SK-N-SH (cell line): ENCODE measurements around the gene ARHGEF1. TPM values are rescaled to one million over a fixed set of nuclear protein-coding genes. Genes with fewer than 3 reads are reported as not detected.

Source experiments
- CTCF ChIA-PET: fragments of 300-600, 350-600 bp; formaldehyde crosslinking; extraction: SDS; loops from one replicate; lab custom pipeline; 2021; lab: Yijun Ruan, JAX
- POLR2A ChIA-PET: fragments of 350-600 bp; sonication (Branson Sonifier 250); formaldehyde crosslinking; extraction: SDS; loops from one replicate; lab custom pipeline; 2020; ENCODE audit warnings: antibody characterized with exemption, inconsistent platforms; lab: Yijun Ruan, JAX
- DNase-seq: peaks from one replicate; pipeline ENCODE4 v3.0.0; 2012
- H2AFZ ChIP-seq: fragments of 200-600 bp; sonication (generic); 2 replicates; pipeline ENCODE4 v1.8.1; 2016; ENCODE audit warnings: antibody characterized with exemption, mild to moderate bottlenecking, low read depth
- H3F3A ChIP-seq: fragments of 200-600 bp; sonication (generic); replicated peaks from 2 replicates; pipeline ENCODE3; 2016; ENCODE audit warnings: antibody characterized with exemption, mild to moderate bottlenecking; ENCODE audit not compliant: insufficient read depth
- H3K27ac ChIP-seq, 2 experiments: fragments of 200-500 bp in 1 of 2; fragments of 200-600 bp in 1 of 2; sonication (Bioruptor generic) in 1 of 2; sonication (generic), shearing (Covaris generic) in 1 of 2; 2 replicates each; pipeline versions ENCODE4 v1.5.1 to v1.6.1; 2014 to 2016; ENCODE audit warnings: low read depth in 2 of 2, inconsistent platforms in 1 of 2, low read length in 1 of 2, mild to moderate bottlenecking in 1 of 2, mixed read lengths in 1 of 2
- H3K27me3 ChIP-seq: fragments of 200-600 bp; sonication (generic), shearing (Covaris generic); 2 replicates; pipeline ENCODE4 v1.6.1; 2016; ENCODE audit warnings: mixed run types; ENCODE audit not compliant: insufficient read depth
- H3K36me3 ChIP-seq, 2 experiments: fragments of 200-500 bp in 1 of 2; fragments of 200-600 bp in 1 of 2; sonication (Bioruptor generic) in 1 of 2; sonication (generic) in 1 of 2; replicated peaks in 1 of 2; 2 replicates each; pipeline versions ENCODE3 to v1.5.1; 2014 to 2016; ENCODE audit warnings: low read length in 1 of 2, mild to moderate bottlenecking in 1 of 2; ENCODE audit not compliant: insufficient read depth in 2 of 2, control insufficient read depth in 1 of 2
- H3K4me1 ChIP-seq, 2 experiments: fragments of 200-500 bp in 1 of 2; fragments of 200-600 bp in 1 of 2; sonication (Bioruptor generic) in 1 of 2; sonication (generic), shearing (Covaris generic) in 1 of 2; 2 replicates each; pipeline versions ENCODE4 v1.5.1 to v1.6.1; 2014 to 2016; ENCODE audit warnings: low read depth in 1 of 2, low read length in 1 of 2, mixed run types in 1 of 2; ENCODE audit not compliant: insufficient read depth in 2 of 2, control insufficient read depth in 1 of 2
- H3K4me2 ChIP-seq: fragments of 200-600 bp; sonication (generic), shearing (Covaris generic); 2 replicates; pipeline ENCODE4 v1.6.1; 2017; ENCODE audit warnings: mixed run types
- H3K4me3 ChIP-seq, 2 experiments: fragments of 200-500 bp in 1 of 2; fragments of 200-600 bp in 1 of 2; sonication (Bioruptor generic) in 1 of 2; sonication (generic), shearing (Covaris generic) in 1 of 2; 2 replicates each; pipeline versions ENCODE4 v1.5.1 to v1.8.1; 2014 to 2016; ENCODE audit warnings: low read depth in 2 of 2, inconsistent platforms in 1 of 2, low read length in 1 of 2, mild to moderate bottlenecking in 1 of 2, mixed read lengths in 1 of 2, moderate library complexity in 1 of 2
- H3K79me2 ChIP-seq: fragments of 200-600 bp; sonication (generic); 2 replicates; pipeline ENCODE4 v1.8.1; 2017; ENCODE audit warnings: mild to moderate bottlenecking; ENCODE audit not compliant: insufficient read depth
- H3K9ac ChIP-seq: fragments of 200-600 bp; sonication (generic); 2 replicates; pipeline ENCODE4 v1.6.1; 2017; ENCODE audit warnings: mixed run types
- H3K9me2 ChIP-seq: fragments of 200-600 bp; sonication (generic); 2 replicates; pipeline ENCODE4 v1.6.1; 2017; ENCODE audit warnings: mixed run types
- H3K9me3 ChIP-seq: fragments of 200-600 bp; sonication (generic); 2 replicates; pipeline ENCODE4 v1.6.1; 2017; ENCODE audit warnings: mixed run types, mild to moderate bottlenecking, moderate library complexity
- H4K20me1 ChIP-seq: fragments of 200-600 bp; sonication (generic); 2 replicates; pipeline ENCODE4 v1.6.1; 2017; ENCODE audit warnings: mild to moderate bottlenecking, mixed run types; ENCODE audit not compliant: insufficient read depth
- CHD2 ChIP-seq: fragments of 150-350 bp; IDR thresholded peaks from 2 replicates; pipeline ENCODE4 v1.6.1; 2018; ENCODE audit warnings: low read length; ENCODE audit not compliant: partially characterized antibody
- EP300 ChIP-seq, 2 experiments: IDR thresholded peaks; 2 replicates each; pipeline versions ENCODE4 v1.4.0 to v1.6.1; 2012; ENCODE audit warnings: borderline replicate concordance in 1 of 2, low read depth in 1 of 2, low read length in 1 of 2
- FOSL2 ChIP-seq: IDR thresholded peaks from 2 replicates; pipeline ENCODE4 v1.4.0; 2012; ENCODE audit warnings: low read depth, mild to moderate bottlenecking, moderate library complexity, borderline replicate concordance
- FOXM1 ChIP-seq: IDR thresholded peaks from 2 replicates; pipeline ENCODE4 v1.4.0; 2012; ENCODE audit warnings: low read depth, mild to moderate bottlenecking
- GATA2 ChIP-seq: sonication (generic); formaldehyde crosslinking; IDR thresholded peaks from 2 replicates; pipeline ENCODE4 v1.5.0; 2020; ENCODE audit warnings: mild to moderate bottlenecking, missing genetic modification reagents
- JUND ChIP-seq: IDR thresholded peaks from 2 replicates; pipeline ENCODE4 v1.4.0; 2012
- MAX ChIP-seq: IDR thresholded peaks from 2 replicates; pipeline ENCODE4 v1.4.0; 2012; ENCODE audit warnings: low read depth
- MXI1 ChIP-seq: IDR thresholded peaks from 2 replicates; pipeline ENCODE4 v1.6.1; 2012; ENCODE audit warnings: mild to moderate bottlenecking, low read depth, low read length, improper control_type of control experiment
- NFIC ChIP-seq: IDR thresholded peaks from 2 replicates; pipeline ENCODE4 v1.4.0; 2012; ENCODE audit warnings: borderline replicate concordance
- NRF1 ChIP-seq: IDR thresholded peaks from 2 replicates; pipeline ENCODE4 v1.6.1; 2012; ENCODE audit warnings: low read depth, mild to moderate bottlenecking, low read length
- POLR2AphosphoS5 ChIP-seq: IDR thresholded peaks from 2 replicates; pipeline ENCODE4 v1.6.1; 2012; ENCODE audit warnings: low read depth, low read length
- RCOR1 ChIP-seq: fragments of 150-350 bp; IDR thresholded peaks from 2 replicates; pipeline ENCODE4 v1.6.1; 2017; ENCODE audit warnings: antibody characterized with exemption, low read length
- RFX5 ChIP-seq: IDR thresholded peaks from 2 replicates; pipeline ENCODE4 v1.6.1; 2012; ENCODE audit warnings: mild to moderate bottlenecking, improper control_type of control experiment, low read length
- RXRA ChIP-seq: IDR thresholded peaks from 2 replicates; pipeline ENCODE4 v1.4.0; 2012; ENCODE audit warnings: low read depth, mild to moderate bottlenecking, borderline replicate concordance
- TEAD4 ChIP-seq: IDR thresholded peaks from 2 replicates; pipeline ENCODE4 v1.4.0; 2012; ENCODE audit warnings: mild to moderate bottlenecking, borderline replicate concordance; ENCODE audit not compliant: insufficient read depth
- USF2 ChIP-seq: fragments of 150-350 bp; IDR thresholded peaks from 2 replicates; pipeline ENCODE4 v1.6.1; 2017; ENCODE audit warnings: antibody characterized with exemption, low read length, low read depth, borderline replicate concordance
- YY1 ChIP-seq: IDR thresholded peaks from 2 replicates; pipeline ENCODE4 v1.4.0; 2012; ENCODE audit warnings: low read depth, mild to moderate bottlenecking
- WGBS: methylation state at CpG from one replicate; pipeline ENCODE4 v1.1.6; 2017; ENCODE audit warnings: low lambda C conversion rate; 5-methylcytosine and 5-hydroxymethylcytosine counted together
- polyA plus RNA-seq, 3 experiments: library from polyadenylated mRNA; depleted of rRNA; stranded (reverse); fragments of >200 nt; gene quantifications; 2 replicates each; pipeline ENCODE4 v1.2.3, GENCODE V29; 2012
- TF ChIP-seq, protein P1 (sequence below): IDR thresholded peaks from 2 replicates; pipeline ENCODE4; 2012
- TF ChIP-seq, protein P2 (sequence below): fragments of 150-350 bp; IDR thresholded peaks from 2 replicates; pipeline ENCODE4 v1.6.1; 2016; ENCODE audit warnings: mild to moderate bottlenecking, low read depth, low read length

ARHGEF1 gene
- polyA plus RNA-seq, 1 of the 3 experiments (the other 2 are of a cell fraction), result 102 TPM

GRCh38 chr19:41862445-41862986 is 20.5 kb upstream of the ARHGEF1 start:
- H3K36me3 ChIP-seq, result peaks cover 50 to 68% of the 10 kb centered on the region in 2 experiments

DNA sequence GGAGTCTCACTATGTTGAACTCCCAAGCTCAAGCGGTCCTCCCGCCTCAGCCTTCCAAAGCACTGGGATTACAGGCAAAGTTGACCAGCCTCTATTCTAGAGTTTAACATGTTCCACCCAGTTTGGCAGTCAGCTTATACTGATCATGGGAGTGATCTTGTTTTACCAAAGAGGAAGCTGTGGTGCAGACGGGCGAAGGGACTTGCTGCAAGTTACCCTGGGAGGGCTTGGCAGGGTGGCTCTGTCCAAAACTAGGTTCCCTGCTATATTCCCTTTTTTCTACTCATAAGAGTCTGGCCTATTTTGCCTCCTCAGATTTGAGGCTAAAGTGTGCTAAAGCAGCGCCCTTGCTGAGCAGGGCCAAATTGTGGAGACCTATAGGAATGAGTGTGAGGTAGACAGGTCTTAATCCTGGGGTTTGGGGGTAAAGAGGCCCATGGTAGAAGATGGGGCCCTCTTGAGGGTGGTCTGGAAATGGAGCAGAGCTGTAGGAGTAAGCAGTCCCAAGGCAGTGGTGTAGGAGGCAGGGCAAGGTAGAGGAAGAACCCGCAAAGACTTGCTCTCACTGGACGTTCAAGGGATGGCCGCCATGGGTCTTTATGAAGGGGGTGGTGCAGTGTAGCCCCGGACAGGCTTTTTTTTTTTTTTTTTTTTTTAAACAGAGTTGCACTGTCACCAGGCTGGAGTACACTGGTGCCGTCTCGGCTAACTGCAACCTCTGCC is 19.6 kb upstream of the ARHGEF1 start:
- peaks cover 72% of the 10 kb centered on the region for H4K20me1 ChIP-seq
- peaks cover 41 to 42% of the 10 kb centered on the region in 2 experiments for H3K4me1 ChIP-seq
- H3K79me2 ChIP-seq, result peaks cover 84% of the 10 kb centered on the region
- H3K9me3 ChIP-seq, result no peaks in the 10 kb centered on the region
- peak overlapping the region in 1 of 2 experiments; percentile 83; a peak in 1 of 4 replicates for H3K4me3 ChIP-seq
- H3K27me3 ChIP-seq, result no peaks in the 10 kb centered on the region
- 0 out of 2 replicates have a peak overlapping the region, but pooled peaks have one; percentile 98 for H3K9ac ChIP-seq
- H3K9me2 ChIP-seq, result no peaks in the 10 kb centered on the region
- H3K4me2 ChIP-seq, result peak overlapping the region; percentile 88
- ChIA-PET CTCF (interaction anchor here (0.9 to 4.5 kb wide), 4 partner anchors 10 to 94 kb away, joined by 3 to 34 read pairs (median 7); no protein-coding TSS in a partner anchor), POLR2A (interaction anchor here (2.0 kb wide), 1 partner anchor 10 kb away, joined by 14 read pairs; no protein-coding TSS in a partner anchor)
- TF ChIP-seq USF2, result no peak
- no peak for TF ChIP-seq FOXM1
- TF ChIP-seq FOSL2, result no peak
- TF ChIP-seq EP300 (IDR thresholded peaks at IDR 0.05; ENCODE audit: borderline replicate concordance in 1 of 2, low read depth in 1 of 2, low read length in 1 of 2), result no peak
- TF ChIP-seq, protein P1, sequence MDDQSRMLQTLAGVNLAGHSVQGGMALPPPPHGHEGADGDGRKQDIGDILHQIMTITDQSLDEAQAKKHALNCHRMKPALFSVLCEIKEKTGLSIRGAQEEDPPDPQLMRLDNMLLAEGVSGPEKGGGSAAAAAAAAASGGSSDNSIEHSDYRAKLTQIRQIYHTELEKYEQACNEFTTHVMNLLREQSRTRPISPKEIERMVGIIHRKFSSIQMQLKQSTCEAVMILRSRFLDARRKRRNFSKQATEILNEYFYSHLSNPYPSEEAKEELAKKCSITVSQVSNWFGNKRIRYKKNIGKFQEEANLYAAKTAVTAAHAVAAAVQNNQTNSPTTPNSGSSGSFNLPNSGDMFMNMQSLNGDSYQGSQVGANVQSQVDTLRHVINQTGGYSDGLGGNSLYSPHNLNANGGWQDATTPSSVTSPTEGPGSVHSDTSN, result no peak
- no peak for TF ChIP-seq YY1
- TF ChIP-seq POLR2AphosphoS5, result no peak
- TF ChIP-seq RXRA, result no peak
- TF ChIP-seq MAX, result no peak
- TF ChIP-seq RCOR1, result no peak
- no peak for TF ChIP-seq GATA2 (CRISPR knock-in tag)
- TF ChIP-seq RFX5, result no peak
- no peak for TF ChIP-seq TEAD4
- no peak for TF ChIP-seq JUND
- TF ChIP-seq NFIC, result no peak
- 92% methylated on average over 11 of the region's 11 CpGs for WGBS
- H3K27ac ChIP-seq, result no peak overlapping the region
- H3K36me3 ChIP-seq, result peaks cover 58 to 77% of the 10 kb centered on the region in 2 experiments
- H3F3A ChIP-seq, result peaks cover 46% of the 10 kb centered on the region
- DNase-seq, result no peak
- no peak overlapping the region for H2AFZ ChIP-seq

More at GRCh38 chr19:41862445-41862986, 20.5 kb upstream of the ARHGEF1 start:
- no peaks in the 10 kb centered on the region for H3K9me3 ChIP-seq
- H3K9me2 ChIP-seq, result no peaks in the 10 kb centered on the region
- no peak overlapping the region for H2AFZ ChIP-seq
- DNase-seq, result no peak
- peaks cover 37% of the 10 kb centered on the region for H3F3A ChIP-seq
- H3K4me3 ChIP-seq, result peak overlapping the region; percentile 83 to 93; a peak in 3 of 4 replicates
- H3K4me2 ChIP-seq, result peak overlapping the region; percentile 88
- peaks cover 75% of the 10 kb centered on the region for H3K79me2 ChIP-seq
- no peak overlapping the region for H3K27ac ChIP-seq
- WGBS, result 70% methylated on average over 2 of the region's 2 CpGs
- H3K9ac ChIP-seq, result peak overlapping the region; percentile 98
- ChIA-PET POLR2A (interaction anchor here (0.6 to 2.0 kb wide), 2 partner anchors 11 to 126 kb away, joined by 3 to 14 read pairs; no protein-coding TSS in a partner anchor), CTCF (interaction anchor here (0.8 to 4.5 kb wide), 4 partner anchors 10 to 246 kb away, joined by 3 to 34 read pairs (median 6); no protein-coding TSS in a partner anchor)
- H3K4me1 ChIP-seq, result peaks cover 41 to 42% of the 10 kb centered on the region in 2 experiments
- peaks cover 64% of the 10 kb centered on the region for H4K20me1 ChIP-seq
- no peaks in the 10 kb centered on the region for H3K27me3 ChIP-seq
- TF ChIP-seq TEAD4 (no peak), JUND (no peak), NFIC (no peak), CHD2 (no peak), NRF1 (no peak), MXI1 (no peak), YY1 (no peak)
- TF ChIP-seq, protein P2, sequence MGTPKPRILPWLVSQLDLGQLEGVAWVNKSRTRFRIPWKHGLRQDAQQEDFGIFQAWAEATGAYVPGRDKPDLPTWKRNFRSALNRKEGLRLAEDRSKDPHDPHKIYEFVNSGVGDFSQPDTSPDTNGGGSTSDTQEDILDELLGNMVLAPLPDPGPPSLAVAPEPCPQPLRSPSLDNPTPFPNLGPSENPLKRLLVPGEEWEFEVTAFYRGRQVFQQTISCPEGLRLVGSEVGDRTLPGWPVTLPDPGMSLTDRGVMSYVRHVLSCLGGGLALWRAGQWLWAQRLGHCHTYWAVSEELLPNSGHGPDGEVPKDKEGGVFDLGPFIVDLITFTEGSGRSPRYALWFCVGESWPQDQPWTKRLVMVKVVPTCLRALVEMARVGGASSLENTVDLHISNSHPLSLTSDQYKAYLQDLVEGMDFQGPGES, result no peak
- TF ChIP-seq, protein P1, result no peak
